ENCODE data around the gene EXOG. TPM values are rescaled to one million over a fixed set of nuclear protein-coding genes. Genes with fewer than 3 reads are reported as not detected.

Gene EXOG
- total RNA-seq, 4 donors from 2014 or later, result 0.34 to 3.9 (median 3.1) TPM

GRCh38 chr3:38562467-38562925 is 66.4 kb downstream of the EXOG start:
- no peak for DNase-seq (ENCODE audit: low spot score in 2 of 2)
- intact Hi-C loops (cut with DNase I; ENCODE audit: low total_unique reads), result no loop called here
- TF ChIP-seq, protein P1, sequence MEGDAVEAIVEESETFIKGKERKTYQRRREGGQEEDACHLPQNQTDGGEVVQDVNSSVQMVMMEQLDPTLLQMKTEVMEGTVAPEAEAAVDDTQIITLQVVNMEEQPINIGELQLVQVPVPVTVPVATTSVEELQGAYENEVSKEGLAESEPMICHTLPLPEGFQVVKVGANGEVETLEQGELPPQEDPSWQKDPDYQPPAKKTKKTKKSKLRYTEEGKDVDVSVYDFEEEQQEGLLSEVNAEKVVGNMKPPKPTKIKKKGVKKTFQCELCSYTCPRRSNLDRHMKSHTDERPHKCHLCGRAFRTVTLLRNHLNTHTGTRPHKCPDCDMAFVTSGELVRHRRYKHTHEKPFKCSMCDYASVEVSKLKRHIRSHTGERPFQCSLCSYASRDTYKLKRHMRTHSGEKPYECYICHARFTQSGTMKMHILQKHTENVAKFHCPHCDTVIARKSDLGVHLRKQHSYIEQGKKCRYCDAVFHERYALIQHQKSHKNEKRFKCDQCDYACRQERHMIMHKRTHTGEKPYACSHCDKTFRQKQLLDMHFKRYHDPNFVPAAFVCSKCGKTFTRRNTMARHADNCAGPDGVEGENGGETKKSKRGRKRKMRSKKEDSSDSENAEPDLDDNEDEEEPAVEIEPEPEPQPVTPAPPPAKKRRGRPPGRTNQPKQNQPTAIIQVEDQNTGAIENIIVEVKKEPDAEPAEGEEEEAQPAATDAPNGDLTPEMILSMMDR (IDR thresholded peaks at IDR 0.05), result no peak
- no peak for TF ChIP-seq POLR2A (IDR thresholded peaks at IDR 0.05)
- 97% methylated on average over 6 to 7 of the region's 7 CpGs for WGBS, 2 donors
- H3K4me3 ChIP-seq (ENCODE audit: low read depth, poor library complexity, severe bottlenecking), result no peak overlapping the region

DNA sequence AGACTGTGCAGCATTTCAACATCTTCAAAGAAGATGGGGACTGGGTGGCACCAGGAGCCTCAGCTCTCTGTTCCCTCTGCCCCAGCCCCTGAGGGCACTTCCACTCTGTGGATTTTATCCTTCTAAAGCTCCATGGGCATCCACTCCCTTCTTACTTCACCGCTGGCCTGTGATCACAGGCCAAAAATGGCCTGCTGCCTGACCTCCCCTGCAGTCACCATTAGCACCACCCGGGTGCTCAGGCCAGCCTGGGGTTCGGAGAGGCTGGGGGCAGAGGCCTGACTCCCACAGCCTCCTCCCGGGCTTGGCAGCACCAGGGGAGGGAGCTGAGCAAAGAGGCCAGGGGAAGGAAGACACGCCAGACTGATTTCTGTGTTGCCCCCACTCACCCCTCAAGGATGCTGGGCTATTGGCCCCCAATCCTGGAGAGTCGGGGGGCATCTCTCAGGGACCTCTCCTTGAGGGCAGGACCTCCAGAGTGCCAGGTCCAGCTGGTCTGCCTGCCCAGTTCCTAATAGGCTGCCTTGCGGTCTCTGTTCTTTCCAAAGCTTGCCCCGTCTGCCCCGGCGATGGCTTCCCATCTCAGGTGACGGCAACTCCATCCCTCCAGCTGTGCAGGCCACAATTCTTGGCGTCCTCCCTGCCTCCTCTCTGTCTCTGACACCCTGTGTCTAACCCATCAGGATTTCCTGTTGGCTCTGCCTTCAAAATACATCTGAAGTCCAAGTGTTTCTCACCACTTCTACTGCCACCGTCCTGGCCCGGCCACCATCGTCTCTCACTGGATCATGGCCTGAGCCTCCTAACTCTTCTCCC is 67.1 kb downstream of the EXOG start:
- H3K4me3 ChIP-seq (ENCODE audit: low read depth, poor library complexity, severe bottlenecking), result no peak overlapping the region
- intact Hi-C loops (cut with DNase I; ENCODE audit: low total_unique reads), result no loop called here
- 87 to 89% methylated on average over 15 of the region's 15 CpGs for WGBS, 2 donors
- TF ChIP-seq, protein P1 (IDR thresholded peaks at IDR 0.05), result no peak
- no peak for TF ChIP-seq POLR2A (IDR thresholded peaks at IDR 0.05)
- peak in 1 of 2 donors; percentile 43 for DNase-seq (ENCODE audit: low spot score in 2 of 2)

DNA sequence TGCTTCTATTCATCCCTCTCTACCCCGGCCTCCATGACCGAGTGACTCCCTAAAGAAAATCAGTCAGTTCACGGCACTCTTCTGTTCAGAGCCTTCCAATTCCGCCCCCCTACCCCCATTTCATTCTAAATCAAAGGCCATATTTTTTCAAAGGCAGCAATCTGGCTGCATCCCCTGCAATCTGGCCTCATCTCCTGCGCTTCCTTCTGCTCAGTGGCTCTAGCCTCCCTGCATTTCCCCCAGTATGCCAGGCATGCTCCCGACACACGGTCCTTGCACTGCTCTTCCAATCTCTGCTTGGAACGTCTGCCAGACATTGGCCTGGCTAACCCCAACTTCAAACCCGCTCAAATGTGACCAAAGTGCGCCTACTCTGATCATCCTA is 67.7 kb downstream of the EXOG start:
- intact Hi-C loops (cut with DNase I; ENCODE audit: low total_unique reads), result no loop called here
- DNase-seq (ENCODE audit: low spot score in 2 of 2), result peak in 1 of 2 donors; percentile 58
- H3K4me3 ChIP-seq (ENCODE audit: low read depth, poor library complexity, severe bottlenecking), result no peak overlapping the region
- 89 to 92% methylated on average over 10 of the region's 10 CpGs for WGBS, 2 donors
- TF ChIP-seq POLR2A (IDR thresholded peaks at IDR 0.05), result no peak
- TF ChIP-seq, protein P1 (IDR thresholded peaks at IDR 0.05), result no peak

DNA sequence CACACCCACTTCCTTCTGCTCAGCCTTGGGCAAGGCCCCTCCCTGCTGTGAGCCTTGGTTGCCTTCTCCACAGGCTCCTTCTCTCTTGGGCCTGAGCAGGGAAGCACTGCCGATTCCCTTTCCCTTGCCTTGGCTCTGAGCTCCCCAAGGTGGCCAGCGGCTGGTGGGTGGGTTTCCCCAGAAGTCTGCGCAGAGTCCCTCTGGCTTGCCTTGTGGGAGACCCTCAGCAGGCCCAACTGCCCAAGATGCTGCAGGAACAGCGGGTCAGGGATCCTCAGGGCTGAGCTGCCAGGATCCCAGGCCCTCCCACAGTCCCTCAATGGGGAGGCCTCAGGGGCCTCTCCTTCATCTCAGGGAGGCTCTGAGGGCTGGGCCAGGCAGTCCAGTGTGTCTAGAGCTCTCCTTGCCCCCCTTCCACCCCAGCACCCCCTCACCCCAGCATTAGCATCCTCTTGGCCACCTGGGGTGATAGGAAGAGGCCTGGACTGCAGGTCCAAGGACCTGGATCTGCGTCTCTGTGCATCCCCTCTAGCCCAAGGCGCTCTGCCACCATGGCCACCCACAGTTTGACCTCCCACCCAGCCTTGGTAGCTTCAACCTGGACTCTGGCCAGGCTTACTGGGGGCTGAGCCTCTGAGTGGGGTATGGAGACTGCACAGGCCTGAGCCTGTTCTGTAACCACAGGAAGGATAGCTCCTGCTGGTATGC is 68.6 kb downstream of the EXOG start:
- no peak overlapping the region for H3K4me3 ChIP-seq (ENCODE audit: low read depth, poor library complexity, severe bottlenecking)
- WGBS, 2 donors, result 85 to 92% methylated on average over 5 to 6 of the region's 6 CpGs
- peak in 1 of 2 donors; percentile 78 for DNase-seq (ENCODE audit: low spot score in 2 of 2)
- intact Hi-C loops (cut with DNase I; ENCODE audit: low total_unique reads), result no loop called here
- TF ChIP-seq, protein P1 (IDR thresholded peaks at IDR 0.05), result no peak

DNA sequence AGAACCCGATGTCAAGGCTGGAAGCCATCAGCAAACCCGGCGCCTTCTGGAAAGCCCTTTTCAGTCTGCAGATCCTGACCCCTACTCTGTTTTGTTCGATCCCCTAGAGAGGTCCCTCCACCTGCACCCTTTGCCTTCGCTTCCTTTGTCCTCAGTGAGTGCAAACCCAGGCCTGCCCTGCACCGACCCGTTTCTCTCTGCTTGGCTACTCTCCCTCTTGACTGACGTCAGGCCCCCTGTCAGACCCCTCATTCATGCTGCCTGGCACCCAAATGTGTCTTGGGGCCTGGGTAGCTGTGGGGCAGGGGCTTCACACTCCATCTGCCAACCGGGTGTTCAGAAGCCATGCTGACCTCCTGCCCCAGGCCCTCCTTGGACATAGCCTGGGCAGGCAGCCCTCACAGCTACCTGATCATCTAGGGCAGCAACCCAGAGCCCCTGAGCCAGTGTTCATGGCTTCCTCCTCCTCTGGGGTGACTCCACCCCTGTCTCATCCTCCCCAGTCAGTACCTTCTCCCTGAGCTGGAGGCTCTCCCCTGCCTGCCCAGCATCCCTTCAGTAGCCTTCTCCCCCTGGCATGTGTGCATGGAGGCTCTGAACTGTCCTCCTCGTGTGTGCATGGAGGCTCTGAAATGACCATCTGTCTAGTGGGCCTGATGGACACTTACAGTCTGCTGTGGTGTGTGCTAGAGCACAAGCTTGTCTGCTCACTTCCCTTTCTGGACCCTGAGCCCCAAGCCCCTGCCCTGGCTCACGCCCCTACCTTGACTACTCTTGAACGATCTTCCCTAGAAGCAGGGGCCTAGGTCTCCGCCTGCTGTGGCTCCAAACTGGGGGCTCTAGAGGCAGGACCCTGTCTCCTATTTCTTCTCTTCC is 69.4 kb downstream of the EXOG start:
- no peak for TF ChIP-seq POLR2A (IDR thresholded peaks at IDR 0.05)
- TF ChIP-seq, protein P1 (IDR thresholded peaks at IDR 0.05), result no peak
- H3K4me3 ChIP-seq (ENCODE audit: low read depth, poor library complexity, severe bottlenecking), result no peak overlapping the region
- WGBS, 2 donors, result 87 to 91% methylated on average over 13 of the region's 13 CpGs
- DNase-seq (ENCODE audit: low spot score in 2 of 2), result peak in 1 of 2 donors; percentile 80
- intact Hi-C loops (cut with DNase I; ENCODE audit: low total_unique reads), result no loop called here

Data from lower leg skin (tissue), 4 donors.